Right lobe of liver (tissue), 4 donors: ENCODE results near the gene UBL3.

Source experiments
- POLR2A ChIP-seq: fragments of 450-650 bp; IDR thresholded peaks from one replicate; pipeline ENCODE4 v1.6.1; 2017; ENCODE audit warnings: antibody characterized with exemption, mild to moderate bottlenecking
- TF ChIP-seq, protein P1 (sequence below), 4 donors: fragments of 200-600 bp in 3 of 4; fragments of 450-650 bp in 1 of 4; IDR thresholded peaks; one replicate each; pipeline versions ENCODE4 v1.5.1 to v1.8.0; 2016 to 2022; ENCODE audit warnings: antibody characterized with exemption in 4 of 4, mild to moderate bottlenecking in 2 of 4
- donor health status: DM: no; HTN: no; CAD: no.
- donor health status: DM: no; HTN: no; CAD: no.
- donor health status: DM: no; HTN: yes; CAD: no.

DNA sequence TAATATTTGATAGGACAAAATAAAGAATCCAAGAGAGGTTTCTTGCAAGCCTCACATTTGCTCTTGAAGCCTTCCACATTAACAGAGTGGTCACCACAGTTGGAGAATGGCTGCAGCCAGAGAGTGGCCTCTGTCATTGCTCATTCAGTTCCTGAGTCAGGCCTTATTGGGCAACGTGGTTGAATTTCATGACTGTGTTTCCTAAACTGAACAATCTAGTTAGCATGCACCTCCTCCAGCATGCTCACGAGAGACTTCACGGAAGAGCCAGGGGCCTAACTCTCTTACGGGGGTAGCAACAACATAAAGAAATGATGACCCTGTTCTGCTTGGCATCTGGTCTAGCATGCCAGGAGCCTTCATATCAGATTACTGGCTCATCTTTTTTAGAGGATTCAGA lies 9.6 kb upstream of the UBL3 start:
- TF ChIP-seq, protein P1, sequence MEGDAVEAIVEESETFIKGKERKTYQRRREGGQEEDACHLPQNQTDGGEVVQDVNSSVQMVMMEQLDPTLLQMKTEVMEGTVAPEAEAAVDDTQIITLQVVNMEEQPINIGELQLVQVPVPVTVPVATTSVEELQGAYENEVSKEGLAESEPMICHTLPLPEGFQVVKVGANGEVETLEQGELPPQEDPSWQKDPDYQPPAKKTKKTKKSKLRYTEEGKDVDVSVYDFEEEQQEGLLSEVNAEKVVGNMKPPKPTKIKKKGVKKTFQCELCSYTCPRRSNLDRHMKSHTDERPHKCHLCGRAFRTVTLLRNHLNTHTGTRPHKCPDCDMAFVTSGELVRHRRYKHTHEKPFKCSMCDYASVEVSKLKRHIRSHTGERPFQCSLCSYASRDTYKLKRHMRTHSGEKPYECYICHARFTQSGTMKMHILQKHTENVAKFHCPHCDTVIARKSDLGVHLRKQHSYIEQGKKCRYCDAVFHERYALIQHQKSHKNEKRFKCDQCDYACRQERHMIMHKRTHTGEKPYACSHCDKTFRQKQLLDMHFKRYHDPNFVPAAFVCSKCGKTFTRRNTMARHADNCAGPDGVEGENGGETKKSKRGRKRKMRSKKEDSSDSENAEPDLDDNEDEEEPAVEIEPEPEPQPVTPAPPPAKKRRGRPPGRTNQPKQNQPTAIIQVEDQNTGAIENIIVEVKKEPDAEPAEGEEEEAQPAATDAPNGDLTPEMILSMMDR (IDR thresholded peaks at IDR 0.05): no peak
- TF ChIP-seq POLR2A: no peak
